Measurements from ENCODE around the gene NLGN1.

Gene NLGN1

DNA sequence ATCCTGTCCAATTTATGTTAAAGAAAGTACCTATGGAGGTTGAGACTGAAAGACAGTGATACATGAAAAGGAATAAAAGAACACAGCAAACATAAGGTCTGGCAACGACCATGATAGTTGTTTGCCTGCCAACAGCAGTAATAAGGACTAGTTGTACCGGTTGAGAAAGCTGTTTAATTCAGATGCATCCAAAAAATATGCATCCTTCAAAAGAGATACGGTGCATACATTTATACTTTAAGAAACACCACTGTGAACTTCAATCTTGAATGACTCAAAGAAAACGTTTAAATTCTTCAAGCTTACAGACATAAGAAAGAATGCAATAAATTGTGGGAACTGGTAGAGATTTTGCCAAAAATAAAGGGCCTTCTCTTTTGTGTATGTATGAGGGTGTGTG, 492.1 kb downstream of the NLGN1 start:
- DNase-seq (ENCODE audit: low spot score) (no peak), ATAC-seq (ENCODE audit: low read depth) (no peak)
- Histone ChIP-seq H3K36me3 (ENCODE audit: low read depth) (no peaks in the 10 kb centered on the region), H3K4me1 (ENCODE audit: insufficient read depth, poor library complexity, severe bottlenecking) (no peaks in the 10 kb centered on the region), H3K9me3 (ENCODE audit: severe bottlenecking) (no peaks in the 10 kb centered on the region), H3K27me3 (ENCODE audit: insufficient read depth, poor library complexity, severe bottlenecking) (no peaks in the 10 kb centered on the region), H3K4me3 (ENCODE audit: severe bottlenecking) (no peak overlapping the region), H3K27ac (ENCODE audit: poor library complexity, severe bottlenecking) (no peak overlapping the region)
- TF ChIP-seq, protein P1, sequence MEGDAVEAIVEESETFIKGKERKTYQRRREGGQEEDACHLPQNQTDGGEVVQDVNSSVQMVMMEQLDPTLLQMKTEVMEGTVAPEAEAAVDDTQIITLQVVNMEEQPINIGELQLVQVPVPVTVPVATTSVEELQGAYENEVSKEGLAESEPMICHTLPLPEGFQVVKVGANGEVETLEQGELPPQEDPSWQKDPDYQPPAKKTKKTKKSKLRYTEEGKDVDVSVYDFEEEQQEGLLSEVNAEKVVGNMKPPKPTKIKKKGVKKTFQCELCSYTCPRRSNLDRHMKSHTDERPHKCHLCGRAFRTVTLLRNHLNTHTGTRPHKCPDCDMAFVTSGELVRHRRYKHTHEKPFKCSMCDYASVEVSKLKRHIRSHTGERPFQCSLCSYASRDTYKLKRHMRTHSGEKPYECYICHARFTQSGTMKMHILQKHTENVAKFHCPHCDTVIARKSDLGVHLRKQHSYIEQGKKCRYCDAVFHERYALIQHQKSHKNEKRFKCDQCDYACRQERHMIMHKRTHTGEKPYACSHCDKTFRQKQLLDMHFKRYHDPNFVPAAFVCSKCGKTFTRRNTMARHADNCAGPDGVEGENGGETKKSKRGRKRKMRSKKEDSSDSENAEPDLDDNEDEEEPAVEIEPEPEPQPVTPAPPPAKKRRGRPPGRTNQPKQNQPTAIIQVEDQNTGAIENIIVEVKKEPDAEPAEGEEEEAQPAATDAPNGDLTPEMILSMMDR (IDR thresholded peaks at IDR 0.05; ENCODE audit: poor library complexity, severe bottlenecking), result no peak

DNA sequence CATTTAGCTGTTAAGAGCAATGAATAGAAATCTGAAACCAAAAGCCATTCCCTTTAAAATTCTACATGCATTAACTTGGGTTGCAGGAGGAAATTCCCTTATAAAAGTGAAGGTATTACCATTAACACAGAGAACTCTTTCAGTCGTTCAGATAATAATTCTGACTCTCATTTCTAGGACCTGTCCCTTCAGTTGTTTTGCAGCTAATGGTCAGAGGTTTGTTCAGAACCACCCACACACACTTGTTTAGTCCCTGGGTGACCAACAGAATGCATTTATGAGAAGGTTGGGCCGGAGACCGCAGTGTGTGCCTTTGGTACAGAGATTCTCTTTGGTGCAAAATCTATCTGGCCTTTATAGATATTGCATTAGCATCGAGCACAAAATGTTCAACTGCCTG, 492.5 kb downstream of the NLGN1 start:
- no peak for ATAC-seq (ENCODE audit: low read depth)
- Histone ChIP-seq H3K4me1 (ENCODE audit: insufficient read depth, poor library complexity, severe bottlenecking) (no peaks in the 10 kb centered on the region), H3K36me3 (ENCODE audit: low read depth) (no peaks in the 10 kb centered on the region)

DNA sequence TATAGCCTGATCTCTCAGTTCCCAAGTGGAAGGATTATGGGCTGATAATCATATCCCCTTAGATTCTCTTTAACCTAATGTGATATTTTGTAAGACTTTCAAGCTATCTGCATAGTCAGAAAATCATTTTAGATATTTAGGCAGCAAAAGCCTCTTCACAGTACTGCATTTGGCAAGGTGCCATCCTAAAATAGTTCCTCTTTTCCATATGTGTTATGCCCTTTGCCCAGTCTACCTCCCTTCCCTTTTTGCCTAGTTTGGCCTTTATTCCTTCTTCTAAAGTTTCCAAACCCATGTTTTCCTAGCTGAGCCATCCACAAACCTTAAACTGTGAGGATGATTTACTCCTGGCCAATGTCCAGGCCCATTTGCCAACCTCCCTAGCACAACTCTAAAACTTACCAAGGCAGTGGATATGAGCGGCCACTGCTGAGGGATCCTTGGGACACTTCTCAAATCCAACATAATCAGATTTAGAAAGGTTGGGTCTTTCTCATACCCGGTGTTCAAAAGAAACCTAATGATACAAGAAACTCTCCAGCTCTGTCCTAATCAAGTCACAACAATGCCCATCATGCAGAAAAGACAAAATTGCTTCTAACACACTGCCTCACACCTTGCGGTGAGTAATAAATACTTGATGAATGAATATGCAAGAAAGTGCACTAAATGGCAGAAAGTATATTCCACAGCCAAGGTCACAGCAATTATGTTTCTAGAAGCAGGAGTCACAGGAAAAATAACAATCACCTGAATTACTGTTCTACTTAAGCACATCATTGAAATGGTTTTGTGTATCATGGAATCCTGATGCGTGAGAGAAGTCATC, 493.9 kb downstream of the NLGN1 start:
- H3K4me1 ChIP-seq (ENCODE audit: insufficient read depth, poor library complexity, severe bottlenecking), result no peaks in the 10 kb centered on the region
- H3K4me3 ChIP-seq (ENCODE audit: severe bottlenecking), result no peak overlapping the region
- no peak overlapping the region for H3K27ac ChIP-seq (ENCODE audit: poor library complexity, severe bottlenecking)
- ATAC-seq (ENCODE audit: low read depth) (no peak), DNase-seq (ENCODE audit: low spot score) (no peak)
- no peaks in the 10 kb centered on the region for H3K9me3 ChIP-seq (ENCODE audit: severe bottlenecking)
- H3K36me3 ChIP-seq (ENCODE audit: low read depth), result no peaks in the 10 kb centered on the region
- H3K27me3 ChIP-seq (ENCODE audit: insufficient read depth, poor library complexity, severe bottlenecking), result no peaks in the 10 kb centered on the region
- TF ChIP-seq, protein P1 (IDR thresholded peaks at IDR 0.05; ENCODE audit: poor library complexity, severe bottlenecking), result no peak

More for the DNA sequence above, 492.5 kb downstream of the NLGN1 start:
- DNase-seq (ENCODE audit: low spot score), result no peak
- H3K9me3 ChIP-seq (ENCODE audit: severe bottlenecking), result no peaks in the 10 kb centered on the region
- no peaks in the 10 kb centered on the region for H3K27me3 ChIP-seq (ENCODE audit: insufficient read depth, poor library complexity, severe bottlenecking)
- TF ChIP-seq, protein P1 (IDR thresholded peaks at IDR 0.05; ENCODE audit: poor library complexity, severe bottlenecking), result no peak
- no peak overlapping the region for H3K4me3 ChIP-seq (ENCODE audit: severe bottlenecking)
- H3K27ac ChIP-seq (ENCODE audit: poor library complexity, severe bottlenecking), result no peak overlapping the region

DNA sequence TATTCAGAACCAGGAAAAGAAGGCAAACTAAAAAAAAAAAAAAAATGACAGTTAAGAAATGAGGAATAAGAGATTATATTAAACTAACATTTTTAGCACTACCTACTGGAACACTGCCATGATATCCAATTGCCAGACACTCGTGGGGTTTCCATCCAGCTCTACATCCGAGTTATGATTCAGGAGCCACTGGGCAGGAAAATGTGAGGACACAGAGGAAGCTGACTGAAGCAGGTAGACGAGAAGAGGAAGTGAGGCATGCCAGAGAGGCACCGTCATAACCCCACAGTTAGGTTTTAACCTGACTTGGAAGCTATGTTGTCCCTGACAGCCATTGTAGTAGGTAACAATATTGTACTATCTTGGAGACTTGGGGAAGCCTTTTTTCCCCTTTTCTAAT, 495.0 kb downstream of the NLGN1 start:
- TF ChIP-seq, protein P1 (IDR thresholded peaks at IDR 0.05; ENCODE audit: poor library complexity, severe bottlenecking), result no peak
- no peak overlapping the region for H3K4me3 ChIP-seq (ENCODE audit: severe bottlenecking)
- peak; percentile 76; the same call in 2 of the 3 replicates for ATAC-seq (ENCODE audit: low read depth)

DNA sequence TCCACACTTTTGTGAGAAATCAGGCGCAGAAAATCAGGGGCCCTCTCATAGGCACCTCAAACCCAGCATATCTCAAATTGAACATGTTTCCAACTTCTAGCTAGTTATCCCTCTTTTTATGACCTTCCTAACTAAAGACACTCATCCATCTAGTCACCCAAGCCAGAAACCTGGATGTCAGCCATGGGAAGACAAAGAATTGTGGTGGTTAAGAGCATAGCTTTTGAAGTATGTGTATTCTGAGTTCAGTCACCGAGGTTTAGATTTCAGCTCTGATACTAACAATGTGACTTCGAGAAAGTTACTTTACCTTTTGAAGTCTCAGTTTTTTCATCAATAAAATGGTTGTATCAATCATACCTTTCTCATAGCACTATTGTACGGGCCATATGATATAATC, 495.5 kb downstream of the NLGN1 start:
- no peaks in the 10 kb centered on the region for H3K27me3 ChIP-seq (ENCODE audit: insufficient read depth, poor library complexity, severe bottlenecking)
- H3K9me3 ChIP-seq (ENCODE audit: severe bottlenecking), result no peaks in the 10 kb centered on the region
- no peak overlapping the region for H3K27ac ChIP-seq (ENCODE audit: poor library complexity, severe bottlenecking)
- ATAC-seq (ENCODE audit: low read depth) (no peak), DNase-seq (ENCODE audit: low spot score) (no peak)
- TF ChIP-seq, protein P1 (IDR thresholded peaks at IDR 0.05; ENCODE audit: poor library complexity, severe bottlenecking), result no peak
- no peaks in the 10 kb centered on the region for H3K36me3 ChIP-seq (ENCODE audit: low read depth)
- no peaks in the 10 kb centered on the region for H3K4me1 ChIP-seq (ENCODE audit: insufficient read depth, poor library complexity, severe bottlenecking)
- H3K4me3 ChIP-seq (ENCODE audit: severe bottlenecking), result no peak overlapping the region

More for the DNA sequence above, 495.0 kb downstream of the NLGN1 start:
- Histone ChIP-seq H3K27ac (ENCODE audit: poor library complexity, severe bottlenecking) (no peak overlapping the region), H3K36me3 (ENCODE audit: low read depth) (no peaks in the 10 kb centered on the region), H3K4me1 (ENCODE audit: insufficient read depth, poor library complexity, severe bottlenecking) (no peaks in the 10 kb centered on the region), H3K27me3 (ENCODE audit: insufficient read depth, poor library complexity, severe bottlenecking) (no peaks in the 10 kb centered on the region), H3K9me3 (ENCODE audit: severe bottlenecking) (no peaks in the 10 kb centered on the region)
- no peak for DNase-seq (ENCODE audit: low spot score)

Measured in RWPE2 (cell line).